Measurements from ENCODE around the gene FNDC5.

Gene FNDC5

GRCh38 chr1:32897082-32898049 lies 26.7 kb upstream of the FNDC5 start:
- no peak for DNase-seq

DNA sequence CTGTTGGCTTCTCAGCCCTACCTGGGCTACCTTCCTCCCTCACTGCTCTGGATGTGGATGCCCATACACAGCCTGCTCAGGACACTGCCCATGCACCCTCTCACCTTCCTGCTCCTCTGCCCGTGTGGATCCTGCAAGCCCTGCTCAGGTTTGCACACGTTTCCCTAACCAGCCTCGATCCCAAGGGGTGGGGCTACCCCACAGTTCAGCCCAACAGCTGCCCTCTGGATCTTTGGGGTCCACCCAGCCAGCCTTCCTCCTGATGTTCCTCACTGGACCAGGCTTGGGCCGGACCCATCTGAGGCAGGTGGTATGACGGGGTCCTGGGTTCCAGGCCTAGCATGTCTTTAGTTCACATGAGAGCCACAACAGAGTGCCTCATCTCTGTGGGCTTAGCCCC lies 25.7 kb upstream of the FNDC5 start:
- no peak for DNase-seq

- no peak for DNase-seq
Observed at GRCh38 chr1:32895325-32896215, 24.9 kb upstream of the FNDC5 start.

- DNase-seq = no peak
Observed at GRCh38 chr1:32894681-32895080, 24.0 kb upstream of the FNDC5 start.

DNA sequence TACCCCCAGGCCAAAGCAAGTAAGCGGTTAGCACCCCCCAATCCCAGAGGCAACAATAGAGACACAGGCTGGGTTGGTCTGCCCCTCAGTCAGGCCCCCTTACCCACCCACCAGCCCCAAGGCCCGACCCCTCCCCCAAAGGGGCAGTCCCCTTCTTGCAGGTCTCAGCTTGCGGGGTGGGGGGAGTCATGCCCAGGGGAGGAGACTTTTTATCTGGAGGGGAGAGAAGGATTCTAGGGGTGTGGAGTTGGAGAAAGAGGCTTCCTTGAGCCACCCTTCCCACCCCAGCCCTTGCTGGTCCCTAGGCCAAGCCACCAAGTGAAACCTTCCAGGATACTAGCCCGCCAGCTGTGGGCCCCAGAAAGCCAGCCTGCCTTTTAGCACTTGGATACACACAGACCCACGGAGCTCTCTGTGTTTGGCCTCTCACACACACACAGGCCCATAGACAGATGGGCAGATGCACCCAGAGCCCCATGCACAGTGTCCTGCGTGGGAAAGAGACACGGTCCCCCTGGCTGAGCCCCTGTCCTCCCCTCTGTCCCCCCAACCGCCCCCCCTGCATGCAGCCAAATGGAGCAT lies 23.4 kb upstream of the FNDC5 start:
- DNase-seq = no peak

- no peak for DNase-seq
Observed at GRCh38 chr1:32893198-32894018, 22.7 kb upstream of the FNDC5 start.

GRCh38 chr1:32892368-32893197 lies 21.9 kb upstream of the FNDC5 start:
- no peak for DNase-seq

- DNase-seq = no peak
Observed at GRCh38 chr1:32891630-32892029, 20.9 kb upstream of the FNDC5 start.

GRCh38 chr1:32891241-32891570 lies 20.5 kb upstream of the FNDC5 start:
- DNase-seq = no peak

GRCh38 chr1:32890516-32891240 lies 20.0 kb upstream of the FNDC5 start:
- DNase-seq = no peak

DNA sequence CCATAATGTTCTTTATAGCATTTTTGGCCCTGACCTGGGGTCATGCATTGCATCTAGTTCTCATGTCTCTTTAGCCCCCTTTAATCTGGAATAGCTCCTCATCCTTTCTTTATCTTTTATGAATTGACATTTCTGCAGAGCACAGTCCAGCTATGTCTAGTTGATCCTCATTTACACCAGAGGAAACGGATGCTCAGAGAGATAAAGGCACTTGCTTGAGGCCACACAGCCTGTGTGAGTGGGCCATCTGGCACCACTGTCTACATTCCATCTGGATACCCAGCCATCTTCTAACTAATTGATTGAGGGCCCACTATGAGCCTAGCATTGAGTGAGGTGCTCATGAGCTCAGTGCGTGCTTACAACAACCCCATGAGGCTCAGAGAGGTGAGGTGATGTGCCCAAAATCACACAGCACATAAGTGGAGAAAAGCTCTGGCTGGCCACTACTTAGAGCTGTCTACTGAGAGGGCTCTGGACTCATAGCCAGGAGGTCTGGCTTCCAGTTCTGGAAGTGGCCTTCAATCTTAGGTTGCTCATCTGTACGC lies 19.1 kb upstream of the FNDC5 start:
- no peak for DNase-seq

- DNase-seq = no peak
Observed at GRCh38 chr1:32888677-32889420, 18.1 kb upstream of the FNDC5 start.

- no peak for DNase-seq
Observed at GRCh38 chr1:32888134-32888533, 17.4 kb upstream of the FNDC5 start.

GRCh38 chr1:32887623-32888022 lies 16.9 kb upstream of the FNDC5 start:
- DNase-seq = no peak

GRCh38 chr1:32886828-32887414 lies 16.2 kb upstream of the FNDC5 start:
- DNase-seq = no peak

- no peak for DNase-seq
Observed at GRCh38 chr1:32886004-32886827, 15.5 kb upstream of the FNDC5 start, which contains the start of gene HPCA. Gene HPCA (plus strand): TSS chr1:32886491. CDS start chr1:32888899, 2,408 bp downstream.

GRCh38 chr1:32885676-32886003 lies 14.9 kb upstream of the FNDC5 start:
- no peak for DNase-seq

GRCh38 chr1:32884726-32885125 lies 14.0 kb upstream of the FNDC5 start:
- DNase-seq = no peak

GRCh38 chr1:32884032-32884372 lies 13.3 kb upstream of the FNDC5 start:
- no peak for DNase-seq
